Left lobe of liver (tissue), 2 donors: Measurements from ENCODE around the gene SLC44A5. TPM values are rescaled to one million over a fixed set of nuclear protein-coding genes. Genes with fewer than 3 reads are reported as not detected.
"Not testable (repeated sequence)": the region's sequence is repeated elsewhere in the genome, so short reads cannot be mapped to it uniquely, and the experiment has no call there.

Source experiments
- ATAC-seq: fragments of 200-7000 bp; cut with Tn5 transposase; one replicate; pipeline ENCODE4 v1.9.1; 2020; ENCODE audit warnings: mild to moderate bottlenecking, moderate library complexity
- DNase-seq: peaks from one replicate; pipeline ENCODE4 v3.0.0-alpha.2; 2020; ENCODE audit warnings: low spot score
- total RNA-seq: library from RNA; stranded (reverse); gene quantifications from one replicate; pipeline ENCODE4 v1.2.1, GENCODE V29; 2021
- donor health status: DM: no; HTN: no; CAD: no; lungs with moderate emphysema.
- donor health status: DM: no; HTN: yes; CAD: no.

Gene SLC44A5
- total RNA-seq, 1 donor from 2014 or later: 0.33 TPM

GRCh38 chr1:75305061-75305460 is 305.9 kb downstream of the SLC44A5 start:
- DNase-seq: no peak
- ATAC-seq: no peak

DNA sequence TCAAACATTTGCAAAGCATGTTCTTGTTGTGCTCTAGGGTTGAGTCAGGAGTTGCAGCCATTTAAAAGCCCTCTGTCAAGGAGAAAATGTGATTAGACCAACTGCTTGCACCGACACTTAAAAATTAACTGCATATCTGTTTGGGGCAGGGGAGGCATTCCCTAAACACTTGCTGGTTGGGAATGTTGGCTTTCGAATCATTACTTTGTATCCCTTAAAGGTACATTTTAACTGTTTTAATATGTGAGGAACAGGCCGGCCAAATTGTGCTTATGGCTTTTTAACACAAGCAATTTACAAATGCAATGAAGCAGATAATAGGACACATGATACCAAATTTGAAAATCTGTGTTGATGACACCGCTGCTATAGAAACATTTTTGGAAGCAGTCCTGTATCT is 317.6 kb downstream of the SLC44A5 start:
- ATAC-seq: no peak
- DNase-seq: no peak

GRCh38 chr1:75292013-75292412 is 318.9 kb downstream of the SLC44A5 start:
- no peak for ATAC-seq
- no peak for DNase-seq

GRCh38 chr1:75276385-75276784 is 334.5 kb downstream of the SLC44A5 start:
- DNase-seq (no peak), ATAC-seq (no peak)

DNA sequence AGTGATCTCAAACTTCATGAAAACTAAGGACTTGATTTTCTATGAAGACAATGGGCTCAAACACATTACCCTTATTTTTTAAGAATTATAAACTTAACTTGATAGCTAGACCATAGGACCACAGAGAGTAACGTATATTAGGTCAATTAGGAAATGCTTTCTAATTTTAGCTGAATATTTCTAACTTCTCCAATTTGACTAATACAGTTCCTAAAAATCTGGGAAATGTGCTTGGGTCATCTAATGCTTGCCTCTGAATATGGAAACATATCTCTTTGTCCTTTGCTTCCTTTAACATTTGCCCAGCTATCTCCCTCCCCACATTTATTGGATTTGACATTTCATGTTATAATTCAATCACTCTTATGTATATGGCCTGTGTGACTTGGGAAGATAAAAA is 335.3 kb downstream of the SLC44A5 start:
- DNase-seq (no peak), ATAC-seq (no peak)

GRCh38 chr1:75274920-75275506 is 335.9 kb downstream of the SLC44A5 start:
- no peak for DNase-seq
- no peak for ATAC-seq

GRCh38 chr1:75273110-75273509 is 337.8 kb downstream of the SLC44A5 start:
- DNase-seq (no peak), ATAC-seq (no peak)

GRCh38 chr1:75265792-75266191 is 345.1 kb downstream of the SLC44A5 start:
- DNase-seq: no peak
- ATAC-seq: peak; percentile 87

- DNase-seq: no peak
- peak; percentile 59 for ATAC-seq
Observed at GRCh38 chr1:75264112-75264511, 346.8 kb downstream of the SLC44A5 start.

DNA sequence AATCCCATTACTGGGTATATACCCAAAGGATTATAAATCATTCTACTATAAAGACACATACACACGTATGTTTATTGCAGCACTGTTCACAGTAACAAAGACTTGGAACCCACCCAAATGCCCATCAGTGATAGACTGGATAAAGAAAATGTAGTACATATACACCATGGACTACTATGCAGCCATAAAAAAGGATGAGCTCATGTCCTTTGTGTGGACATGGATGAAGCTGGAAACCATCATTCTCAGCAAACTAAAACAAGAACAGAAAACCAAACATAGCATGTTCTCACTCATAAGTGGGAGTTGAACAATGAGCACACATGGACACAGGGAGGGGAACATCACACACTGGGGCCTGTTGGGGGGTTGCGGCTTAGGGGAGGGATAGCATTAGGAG is 347.3 kb downstream of the SLC44A5 start:
- not testable (repeated sequence) for ATAC-seq, DNase-seq

GRCh38 chr1:75261946-75262345 is 349.0 kb downstream of the SLC44A5 start:
- not testable (repeated sequence) for ATAC-seq, DNase-seq

DNA sequence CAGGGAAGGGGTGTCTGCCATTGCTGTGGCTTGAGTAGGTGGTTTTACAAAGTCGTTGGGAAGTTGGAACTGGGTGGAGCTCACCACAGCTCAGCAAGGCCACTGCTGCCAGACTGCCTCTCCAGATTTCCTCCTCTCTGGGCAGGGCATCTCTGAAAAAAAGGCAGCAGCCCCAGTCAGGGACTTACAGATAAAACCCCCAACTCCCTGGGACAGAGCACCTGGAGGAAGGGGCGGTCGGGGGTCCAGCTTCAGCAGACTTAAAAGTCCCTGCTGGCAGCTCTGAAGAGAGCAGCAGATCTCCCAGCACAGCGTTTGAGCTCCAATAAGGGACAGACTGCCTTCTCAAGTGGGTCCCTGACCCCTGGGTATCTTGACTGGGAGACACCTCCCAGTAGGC is 352.6 kb downstream of the SLC44A5 start:
- no peak for ATAC-seq
- DNase-seq: no peak

GRCh38 chr1:75257424-75257823 is 353.5 kb downstream of the SLC44A5 start:
- DNase-seq (no peak), ATAC-seq (no peak)

- DNase-seq, ATAC-seq: not testable (repeated sequence)
Observed at GRCh38 chr1:75250114-75250513, 360.8 kb downstream of the SLC44A5 start.

DNA sequence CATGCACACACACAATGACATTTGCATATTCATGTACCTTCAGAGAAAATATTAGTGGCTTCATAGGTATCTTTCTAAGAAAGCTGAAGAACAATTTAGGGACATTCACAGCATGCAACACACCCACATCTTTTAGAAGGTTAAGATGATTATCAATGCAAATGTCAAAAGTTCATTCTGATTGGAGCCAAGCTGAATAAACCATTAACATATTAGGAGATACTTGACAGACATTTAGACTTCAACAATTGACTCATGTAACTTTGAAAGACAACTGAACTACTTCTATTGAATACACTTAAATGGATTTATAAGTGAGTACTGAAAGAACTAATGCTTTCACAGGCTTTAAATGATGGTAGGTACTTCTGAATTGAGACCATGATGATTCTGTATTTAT is 365.7 kb downstream of the SLC44A5 start:
- ATAC-seq: no peak

GRCh38 chr1:75243124-75243523 is 367.8 kb downstream of the SLC44A5 start:
- DNase-seq (no peak), ATAC-seq (no peak)

More for the DNA sequence above, 365.7 kb downstream of the SLC44A5 start:
- DNase-seq: no peak

DNA sequence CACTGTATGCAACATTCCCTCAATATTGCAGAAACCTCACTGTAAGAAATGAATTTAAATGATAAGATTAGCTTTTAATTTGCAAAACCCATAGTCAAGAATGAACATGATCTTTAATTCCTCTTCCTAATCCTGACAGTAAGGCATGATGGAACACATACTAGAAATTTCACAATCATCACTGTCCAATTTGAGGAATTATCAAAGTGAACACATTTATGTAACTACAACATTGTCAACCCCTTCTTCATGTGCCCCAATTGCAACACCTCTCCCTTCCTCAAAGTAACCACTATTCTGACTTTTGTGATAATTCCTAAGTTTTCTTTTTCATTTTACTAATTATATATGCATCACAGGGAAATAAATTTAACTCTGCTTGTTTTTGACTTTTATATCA is 373.6 kb downstream of the SLC44A5 start:
- ATAC-seq: no peak
- no peak for DNase-seq

- DNase-seq (no peak), ATAC-seq (no peak)
Observed at GRCh38 chr1:75234562-75234961, 376.4 kb downstream of the SLC44A5 start.

DNA sequence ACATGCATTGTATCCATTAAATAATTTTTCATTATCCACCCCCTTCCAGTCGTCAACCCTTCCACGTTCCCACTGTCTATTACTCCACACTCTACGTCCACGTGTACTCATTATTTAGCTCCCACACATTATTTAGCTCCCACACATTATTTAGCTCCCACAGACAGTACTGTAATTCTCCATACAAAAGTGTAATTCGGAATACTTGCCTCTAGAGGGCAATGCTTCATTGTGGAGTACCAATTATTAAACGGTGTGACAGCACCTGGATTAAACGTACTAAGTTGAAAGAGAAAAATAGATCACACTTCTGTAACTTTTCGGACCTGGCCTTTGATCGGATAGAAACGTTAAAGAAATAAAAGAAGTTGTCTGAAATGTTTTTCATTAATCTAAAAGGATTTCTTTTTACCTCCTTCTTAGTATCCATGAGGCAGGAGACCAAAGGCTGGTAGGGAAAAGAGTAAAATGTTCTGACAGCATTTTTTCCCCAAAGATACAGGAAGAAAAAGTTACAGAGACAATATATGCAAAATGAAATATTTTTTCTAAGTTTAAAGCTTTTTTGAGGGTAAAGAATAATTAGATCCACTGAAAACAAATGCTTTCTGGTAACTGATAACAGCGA is 377.5 kb downstream of the SLC44A5 start:
- no peak for DNase-seq

GRCh38 chr1:75220072-75220471 is 390.8 kb downstream of the SLC44A5 start:
- ATAC-seq (no peak), DNase-seq (no peak)

More for the DNA sequence above, 377.5 kb downstream of the SLC44A5 start:
- ATAC-seq: peak; percentile 94

DNA sequence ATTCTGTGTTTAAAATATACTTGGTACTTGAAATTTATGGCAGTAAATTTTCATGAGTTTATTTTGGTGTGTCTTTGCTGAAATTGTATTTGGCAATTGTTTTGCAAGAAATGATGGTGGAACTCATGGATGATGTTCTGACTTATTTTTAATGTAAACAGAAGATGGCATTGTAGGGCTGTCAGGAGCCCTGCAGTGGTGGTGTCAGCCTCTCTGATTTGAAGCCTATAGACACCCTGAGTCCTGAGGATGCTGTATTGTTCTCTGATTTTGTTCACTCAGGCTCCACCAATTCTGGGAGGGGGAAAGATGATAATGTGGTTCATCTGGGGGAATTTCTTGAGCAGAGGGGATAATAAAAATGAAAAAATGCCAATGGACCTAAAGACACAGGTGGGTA is 396.9 kb downstream of the SLC44A5 start:
- no peak for DNase-seq
- ATAC-seq: no peak

GRCh38 chr1:75211648-75212047 is 399.3 kb downstream of the SLC44A5 start:
- DNase-seq (no peak), ATAC-seq (no peak)

GRCh38 chr1:75208862-75209261 is 402.1 kb downstream of the SLC44A5 start:
- no peak for ATAC-seq

More at GRCh38 chr1:75208862-75209261, 402.1 kb downstream of the SLC44A5 start:
- no peak for DNase-seq
